Superior temporal gyrus (tissue), 1 donor: Measurements from ENCODE around the gene SSRP1.
A peak's percentile ranks its signal among the peaks of the same experiment; 100 is the strongest.
"Not testable (repeated sequence)": the region's sequence is repeated elsewhere in the genome, so short reads cannot be mapped to it uniquely, and the experiment has no call there.

Experiments
- DNase-seq: peaks from one replicate; pipeline ENCODE4 v3.0.0-alpha.2; 2016; ENCODE audit errors: extremely low spot score

SSRP1 gene, protein sequence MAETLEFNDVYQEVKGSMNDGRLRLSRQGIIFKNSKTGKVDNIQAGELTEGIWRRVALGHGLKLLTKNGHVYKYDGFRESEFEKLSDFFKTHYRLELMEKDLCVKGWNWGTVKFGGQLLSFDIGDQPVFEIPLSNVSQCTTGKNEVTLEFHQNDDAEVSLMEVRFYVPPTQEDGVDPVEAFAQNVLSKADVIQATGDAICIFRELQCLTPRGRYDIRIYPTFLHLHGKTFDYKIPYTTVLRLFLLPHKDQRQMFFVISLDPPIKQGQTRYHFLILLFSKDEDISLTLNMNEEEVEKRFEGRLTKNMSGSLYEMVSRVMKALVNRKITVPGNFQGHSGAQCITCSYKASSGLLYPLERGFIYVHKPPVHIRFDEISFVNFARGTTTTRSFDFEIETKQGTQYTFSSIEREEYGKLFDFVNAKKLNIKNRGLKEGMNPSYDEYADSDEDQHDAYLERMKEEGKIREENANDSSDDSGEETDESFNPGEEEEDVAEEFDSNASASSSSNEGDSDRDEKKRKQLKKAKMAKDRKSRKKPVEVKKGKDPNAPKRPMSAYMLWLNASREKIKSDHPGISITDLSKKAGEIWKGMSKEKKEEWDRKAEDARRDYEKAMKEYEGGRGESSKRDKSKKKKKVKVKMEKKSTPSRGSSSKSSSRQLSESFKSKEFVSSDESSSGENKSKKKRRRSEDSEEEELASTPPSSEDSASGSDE

DNA sequence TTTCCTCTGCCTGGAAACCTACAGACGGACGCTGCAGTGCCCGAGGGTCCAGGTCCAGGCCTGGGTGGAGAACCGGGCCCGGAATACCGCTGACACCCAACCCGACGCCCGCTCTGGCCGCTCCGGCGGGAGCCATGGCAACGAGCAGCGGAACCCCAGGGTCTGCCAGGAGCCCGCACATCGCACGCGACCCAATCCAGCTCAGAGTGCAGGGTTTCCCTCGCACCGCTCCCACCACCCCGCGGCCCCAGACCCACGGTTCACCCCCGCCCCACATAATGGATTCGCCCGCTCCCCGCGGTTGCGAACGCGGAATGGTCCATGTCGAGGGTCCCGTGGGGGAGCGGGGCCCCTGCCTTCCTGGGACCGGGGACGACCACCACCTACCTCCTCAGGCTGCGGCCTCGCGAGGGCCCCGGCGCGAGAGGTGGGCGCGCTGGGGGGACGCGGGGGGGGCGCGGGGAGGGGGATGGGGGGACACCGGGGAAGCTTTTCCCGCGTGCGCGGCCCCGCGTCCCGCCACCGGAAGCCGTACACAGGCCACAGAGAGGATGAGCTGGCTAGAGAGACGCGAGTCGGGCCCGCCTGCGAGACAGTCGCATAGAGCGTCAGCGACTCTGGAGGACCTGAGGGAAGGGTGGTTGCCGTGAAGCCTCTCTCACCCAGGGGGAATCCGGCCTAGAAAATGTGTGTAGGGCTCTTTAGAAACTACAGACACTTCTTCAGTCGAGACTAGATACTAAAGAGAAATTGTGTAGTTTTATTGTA, at the start of gene SSRP1:
TSS of gene SSRP1 (minus strand) at position 550 of the 768 bp plus-strand sequence. CDS start 771 bp downstream, outside the sequence.
- peak; percentile 87 for DNase-seq

- no peak for DNase-seq
These were observed 45.3 kb upstream of the SSRP1 start, which contains the start of gene PRG3 for GRCh38 chr11:57380975-57381374. TSS of gene PRG3 (minus strand) at chr11:57381150. CDS start at chr11:57380708, 442 bp downstream.

- no peak for DNase-seq
These were observed 44.0 kb upstream of the SSRP1 start for GRCh38 chr11:57379732-57380131.

DNA sequence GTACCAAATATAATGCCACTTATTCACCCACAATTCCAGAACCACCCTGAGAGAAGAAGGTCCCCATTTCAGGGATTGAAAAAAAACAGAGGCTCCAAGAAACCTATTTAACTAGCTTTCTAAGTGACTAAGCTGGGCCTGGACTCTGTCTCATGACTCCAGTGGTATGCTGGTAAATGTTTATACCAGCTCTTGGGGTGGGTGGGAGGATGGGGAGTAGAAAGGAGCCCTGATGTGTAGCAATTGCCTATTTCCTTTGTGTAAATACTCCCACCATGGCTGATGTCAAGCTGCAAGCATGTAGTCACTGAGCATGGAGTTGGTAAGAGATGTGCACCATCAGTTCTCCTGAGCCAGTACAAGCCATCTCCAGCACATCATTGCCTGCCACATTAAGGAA, 42.5 kb upstream of the SSRP1 start:
- DNase-seq, result no peak

GRCh38 chr11:57377107-57377506, 41.4 kb upstream of the SSRP1 start:
- DNase-seq, result no peak

- DNase-seq, result no peak
These were observed 40.7 kb upstream of the SSRP1 start for GRCh38 chr11:57376095-57377090.

DNA sequence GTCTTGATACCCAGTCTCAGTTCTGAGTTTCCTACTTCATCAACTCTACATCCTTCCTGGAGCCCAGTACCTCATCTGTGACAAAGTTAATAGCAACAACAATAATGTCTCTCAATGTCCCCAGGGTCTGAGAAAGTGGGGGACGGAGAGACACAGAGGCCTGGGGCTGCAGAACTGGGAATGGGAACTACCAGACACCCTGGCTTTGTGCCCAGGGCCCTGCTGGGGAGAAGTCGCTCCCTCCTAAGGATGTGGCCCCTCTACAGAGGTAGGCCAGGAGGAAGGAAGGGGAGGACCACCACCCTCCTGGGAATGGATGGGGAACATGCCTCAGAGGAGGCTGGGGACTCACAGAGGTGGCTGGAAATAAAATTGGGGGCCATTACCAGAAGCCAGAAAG, 39.8 kb upstream of the SSRP1 start:
- DNase-seq, result no peak

DNA sequence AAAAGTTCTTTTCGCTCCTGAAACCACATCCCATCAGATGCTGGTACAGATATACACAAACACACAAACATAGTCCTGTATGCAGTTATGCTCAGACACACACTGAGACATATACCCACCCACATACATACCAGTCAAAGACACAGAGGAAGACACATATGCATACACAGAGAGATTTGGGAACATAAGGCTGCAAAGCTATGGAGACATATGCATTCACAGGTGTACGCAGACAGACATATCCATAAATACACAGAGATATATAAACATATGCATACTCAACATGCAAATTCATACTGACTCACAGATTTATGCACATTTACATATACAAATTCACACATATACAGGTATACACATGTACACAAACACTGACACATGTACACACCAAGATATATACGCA, 39.3 kb upstream of the SSRP1 start:
- DNase-seq, result no peak

GRCh38 chr11:57373146-57373545, 37.5 kb upstream of the SSRP1 start:
- DNase-seq, result no peak

DNA sequence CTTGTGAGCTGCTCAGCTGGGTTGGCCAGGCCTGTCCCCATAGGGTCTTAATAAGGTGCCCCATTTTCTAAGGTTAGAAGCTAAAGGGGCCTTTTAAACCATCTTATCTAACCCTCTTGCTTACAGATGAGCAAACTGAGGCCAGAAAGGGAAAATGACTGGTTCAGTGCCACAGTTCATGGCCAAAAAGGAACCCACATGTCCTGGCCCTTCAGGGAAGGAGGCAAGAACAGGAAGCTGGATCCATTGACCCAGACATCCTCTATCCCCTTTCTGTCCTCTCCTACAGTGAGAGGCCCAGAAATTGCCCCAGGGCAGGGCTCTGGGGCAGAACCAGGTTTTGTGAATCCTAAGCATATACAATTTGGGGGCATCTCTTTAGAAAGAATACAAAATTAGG, 35.2 kb upstream of the SSRP1 start:
- no peak for DNase-seq

DNA sequence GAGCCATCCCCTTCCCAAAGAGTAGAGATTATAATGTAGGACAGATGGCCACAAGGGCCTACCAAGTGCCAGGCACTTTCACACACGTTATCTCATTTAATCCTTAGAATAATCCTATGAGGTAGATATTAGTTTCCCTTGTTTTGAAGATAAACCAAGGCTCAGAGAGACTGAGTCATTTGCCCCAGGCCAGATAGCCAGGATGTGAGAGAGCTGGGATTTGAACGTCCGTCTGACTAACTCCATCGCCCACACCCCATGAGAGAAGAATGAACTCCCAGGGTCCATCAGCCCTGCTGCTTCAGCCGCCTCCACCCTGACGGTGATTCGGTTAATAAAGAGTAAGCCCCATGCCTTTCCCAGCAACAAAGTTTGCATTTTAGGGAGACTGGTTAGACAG, 34.6 kb upstream of the SSRP1 start:
- DNase-seq, result no peak

DNA sequence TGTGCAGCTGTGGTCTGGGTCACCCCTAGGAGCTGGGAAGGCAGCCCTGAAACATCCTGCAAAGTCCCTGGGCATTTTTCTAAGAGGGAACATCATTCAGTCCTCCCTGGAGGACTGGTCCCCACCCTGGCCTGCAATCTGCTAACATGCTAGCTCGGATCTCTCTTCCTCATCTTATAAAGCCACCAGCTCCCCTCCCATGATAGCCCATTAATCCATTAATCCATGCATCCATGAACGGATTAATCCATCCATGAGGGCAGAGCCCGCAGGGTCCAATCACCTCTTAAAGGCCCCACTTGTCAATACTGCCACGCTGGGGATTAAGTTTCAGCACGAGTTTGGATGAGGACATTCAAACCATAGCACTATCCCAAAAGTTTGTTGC, 33.1 kb upstream of the SSRP1 start:
- DNase-seq, result no peak

DNA sequence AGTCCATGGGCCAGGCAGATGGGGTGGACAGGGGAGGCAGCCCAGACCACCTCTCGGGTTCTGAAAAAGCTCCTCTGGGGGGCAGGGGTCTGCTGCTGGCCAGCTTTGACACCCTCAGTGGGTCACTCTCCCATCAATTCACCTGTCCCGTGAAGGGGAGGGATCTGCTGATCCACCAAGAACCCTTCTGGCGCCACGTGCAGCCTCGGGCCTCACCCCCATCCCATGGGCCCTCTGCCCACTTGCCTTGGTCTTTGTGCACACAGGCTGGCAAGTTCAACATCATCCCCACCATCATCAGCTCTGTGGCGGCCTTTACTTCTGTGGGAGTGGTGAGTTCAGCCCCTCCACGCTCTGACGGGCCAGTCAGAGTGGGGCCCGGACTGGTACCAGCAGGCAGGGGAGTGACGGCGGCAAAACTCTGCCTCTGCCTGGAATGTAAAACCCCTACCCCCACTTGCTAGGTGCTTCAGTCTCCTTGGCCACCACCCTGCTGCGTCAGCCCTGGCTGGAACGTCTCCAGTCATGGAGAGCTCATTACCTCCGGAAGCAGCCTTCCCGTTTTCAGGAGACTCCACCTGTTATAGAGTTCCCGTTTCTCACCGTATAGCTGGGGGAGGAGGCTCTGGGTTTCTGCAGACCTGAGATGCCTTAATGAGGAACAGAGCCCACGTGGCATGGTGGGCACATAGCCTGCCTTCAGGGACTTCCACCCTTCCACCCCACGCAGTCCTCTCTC, 32.6 kb upstream of the SSRP1 start:
- DNase-seq, result no peak

- no peak for DNase-seq
These were observed 29.4 kb upstream of the SSRP1 start for GRCh38 chr11:57364851-57365660.

DNA sequence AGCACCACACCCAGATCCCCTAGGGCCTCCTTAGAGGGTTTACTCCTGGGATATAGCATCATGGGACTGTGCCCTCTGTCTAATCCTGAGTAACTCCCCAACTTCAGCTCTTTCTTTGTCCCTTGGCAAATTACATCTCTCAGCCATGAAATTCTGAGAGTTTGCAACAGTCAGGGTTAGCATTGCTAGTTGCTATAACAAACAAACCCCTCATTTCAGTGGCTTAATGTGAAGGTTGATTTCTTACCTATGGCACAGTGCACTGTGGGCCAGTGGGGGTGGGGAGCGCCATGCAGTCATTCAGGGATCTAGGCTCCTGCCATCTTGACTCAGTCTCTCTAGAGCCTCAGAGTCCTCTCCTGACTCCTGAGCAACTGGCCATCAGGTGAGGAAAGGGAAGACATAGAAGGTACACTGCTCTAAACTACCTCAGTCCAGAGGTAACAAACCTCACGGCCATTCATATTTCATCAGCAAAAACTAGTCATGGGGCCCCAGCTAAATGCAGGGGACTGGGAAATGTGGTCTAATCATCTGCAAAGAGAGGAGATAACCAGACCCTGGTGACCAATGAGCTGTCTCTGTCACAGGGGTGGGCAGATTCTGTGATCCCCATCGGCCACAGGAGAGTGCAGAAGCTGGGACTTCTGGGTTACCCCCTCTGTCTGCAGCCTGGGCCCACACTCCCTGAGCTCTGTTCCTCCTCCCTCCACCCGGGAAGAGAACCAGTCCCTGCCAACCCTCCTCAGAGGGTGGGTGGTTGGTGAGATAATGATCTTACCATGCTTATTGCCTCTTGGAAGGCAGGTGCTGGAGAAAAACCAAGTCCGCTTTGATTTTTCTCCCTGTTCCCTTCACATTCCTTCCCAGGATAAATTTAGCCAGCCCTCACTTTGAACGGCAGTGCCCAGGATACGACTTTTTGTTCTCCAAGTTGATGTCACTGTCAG, 27.7 kb upstream of the SSRP1 start:
- peak; percentile 45 for DNase-seq

DNA sequence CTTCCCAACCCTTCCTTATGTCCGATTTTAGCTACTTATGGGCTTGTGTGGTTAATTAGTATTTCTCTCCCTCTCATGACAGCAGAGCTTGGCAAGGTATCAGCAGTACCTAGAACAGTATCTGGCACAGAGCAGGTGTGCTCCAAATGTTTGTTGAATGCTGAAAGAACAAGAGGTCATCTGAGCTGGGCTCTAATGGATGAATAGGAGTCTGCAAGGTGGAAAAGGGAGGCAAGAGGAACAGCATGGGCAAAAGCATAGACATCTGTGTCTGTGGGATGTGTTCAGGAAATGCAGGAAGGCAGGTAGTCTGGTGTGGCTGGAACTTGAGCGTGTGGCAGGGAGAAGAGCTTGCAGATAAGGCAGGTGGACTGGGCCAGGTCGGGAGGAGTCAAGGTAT, 26.2 kb upstream of the SSRP1 start:
- DNase-seq, result no peak

- DNase-seq, result not testable (repeated sequence)
These were observed 25.7 kb upstream of the SSRP1 start for GRCh38 chr11:57361420-57361819.

DNA sequence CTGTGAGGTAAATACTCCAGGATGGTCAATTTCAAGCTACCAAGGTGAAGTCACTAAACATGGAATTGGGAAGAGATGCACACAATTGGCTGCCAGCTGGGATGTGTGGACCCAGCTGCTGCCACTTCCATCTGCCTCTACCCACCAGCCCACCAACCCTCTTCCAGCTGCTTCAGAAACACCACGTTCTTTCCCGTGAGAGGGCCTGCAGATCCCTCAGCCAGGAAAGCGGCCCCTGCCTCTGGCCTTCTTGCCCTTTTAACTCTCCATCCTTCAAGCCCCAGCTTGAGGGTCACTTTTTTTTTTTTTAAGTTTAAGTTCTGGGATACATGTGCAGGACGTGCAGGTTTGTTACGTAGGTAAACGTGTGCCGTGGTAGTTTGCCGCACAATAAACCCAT, 25.3 kb upstream of the SSRP1 start:
- DNase-seq, result no peak
